HepG2 (cell line): Measurements from ENCODE around the gene CCDC57. TPM values are rescaled to one million over a fixed set of nuclear protein-coding genes. Genes with fewer than 3 reads are reported as not detected.
A peak's percentile ranks its signal among the peaks of the same experiment; 100 is the strongest.

Source experiments
- ARID5B ChIP-seq: IDR thresholded peaks from 2 replicates; pipeline ENCODE4 v1.4.0; 2020; ENCODE audit warnings: mild to moderate bottlenecking, missing genetic modification reagents
- ATF6 ChIP-seq: sonication (generic); formaldehyde crosslinking; conservative IDR thresholded peaks from 2 replicates; pipeline ENCODE4 v1.4.0; 2020; ENCODE audit warnings: missing genetic modification reagents
- DNMT1 ChIP-seq: sonication (generic); formaldehyde crosslinking; IDR thresholded peaks from 2 replicates; pipeline ENCODE4 v1.5.1; 2020; ENCODE audit warnings: mild to moderate bottlenecking, missing genetic modification reagents
- HIVEP1 ChIP-seq: sonication (generic); formaldehyde crosslinking; IDR thresholded peaks from 2 replicates; pipeline ENCODE4 v1.4.0; 2020; ENCODE audit warnings: mild to moderate bottlenecking, missing genetic modification reagents
- HMG20B ChIP-seq: conservative IDR thresholded peaks from 2 replicates; pipeline ENCODE4 v1.6.1; 2016; ENCODE audit warnings: missing genetic modification reagents, missing compliant biosample characterization
- HMGA1 ChIP-seq: sonication (generic); formaldehyde crosslinking; conservative IDR thresholded peaks from 2 replicates; pipeline ENCODE4 v1.4.0; 2020; ENCODE audit warnings: missing genetic modification reagents
- IKZF4 ChIP-seq: sonication (generic); formaldehyde crosslinking; IDR thresholded peaks from 2 replicates; pipeline ENCODE4 v1.5.1; 2020; ENCODE audit warnings: borderline replicate concordance, mild to moderate bottlenecking, low read depth, missing genetic modification reagents; ENCODE audit errors: not compliant biosample characterization
- IKZF5 ChIP-seq: IDR thresholded peaks from 2 replicates; pipeline ENCODE4 v1.6.1; 2018; ENCODE audit warnings: missing genetic modification reagents, mild to moderate bottlenecking, missing compliant biosample characterization
- JUND ChIP-seq: sonication (generic); formaldehyde crosslinking; IDR thresholded peaks from 2 replicates; pipeline ENCODE4 v1.8.0; 2022; ENCODE audit warnings: mild to moderate bottlenecking, missing genetic modification reagents
- MIXL1 ChIP-seq: IDR thresholded peaks from 2 replicates; pipeline ENCODE4 v1.6.1; 2016
- PHF20 ChIP-seq: sonication (generic); formaldehyde crosslinking; IDR thresholded peaks from 2 replicates; pipeline ENCODE4 v1.5.0; 2020; ENCODE audit warnings: mild to moderate bottlenecking, missing genetic modification reagents
- THYN1 ChIP-seq: sonication (generic); formaldehyde crosslinking; IDR thresholded peaks from 2 replicates; pipeline ENCODE4 v1.8.1; 2023; ENCODE audit warnings: low read depth, mild to moderate bottlenecking, moderate library complexity, missing genetic modification reagents, borderline replicate concordance
- YEATS4 ChIP-seq: sonication (generic); formaldehyde crosslinking; IDR thresholded peaks from 2 replicates; pipeline ENCODE4 v1.4.0; 2020; ENCODE audit warnings: missing genetic modification reagents, borderline replicate concordance
- ZNF503 ChIP-seq: sonication (generic); formaldehyde crosslinking; IDR thresholded peaks from 2 replicates; pipeline ENCODE4 v1.4.0; 2020; ENCODE audit warnings: missing genetic modification reagents
- ZNF570 ChIP-seq: sonication (generic); formaldehyde crosslinking; IDR thresholded peaks from 2 replicates; pipeline ENCODE4 v1.4.0; 2020; ENCODE audit warnings: mild to moderate bottlenecking, missing genetic modification reagents, borderline replicate concordance
- ZSCAN5A ChIP-seq: sonication (generic); formaldehyde crosslinking; IDR thresholded peaks from 2 replicates; pipeline ENCODE4 v1.8.0; 2022; ENCODE audit warnings: mild to moderate bottlenecking, missing genetic modification reagents, borderline replicate concordance
- ZZZ3 ChIP-seq: sonication (generic); formaldehyde crosslinking; IDR thresholded peaks from 2 replicates; pipeline ENCODE4 v1.4.0; 2020; ENCODE audit warnings: missing genetic modification reagents, mild to moderate bottlenecking, borderline replicate concordance
- polyA plus RNA-seq, 8 experiments: library from polyadenylated mRNA; depleted of rRNA in 3 of 8; stranded (reverse) in 7 of 8; unstranded in 1 of 8; fragments of >200 nt; fragmentation: Illumina TruSeq in 4 of 8; extraction: Trizol in 4 of 8; gene quantifications; 2 replicates each; pipeline versions ENCODE4 v1.2.1 to v1.2.3, GENCODE V29; 2011 to 2016; ENCODE audit warnings: low read depth in 4 of 8, missing spikeins in 1 of 8, mixed read lengths in 1 of 8; ENCODE audit not compliant: insufficient read depth in 1 of 8
- total RNA-seq, 5 experiments: library from RNA; depleted of rRNA; stranded (reverse); fragments of >200 nt; fragmentation: Illumina TruSeq; extraction: Trizol; gene quantifications; 2 replicates each; pipeline ENCODE4 v1.2.3, GENCODE V29; 2016; ENCODE audit warnings: low read depth in 1 of 5

The CCDC57 gene
- total and polyA plus RNA-seq, 2 of the 13 experiments (the other 11 are each of a cell fraction or from before 2014, with no cell fraction given): 59.3 to 59.9 TPM

- TF ChIP-seq ZNF503 (CRISPR knock-in tag): peak; percentile 70; the same call in 1 of the 2 replicates
- TF ChIP-seq HMGA1 (CRISPR knock-in tag): no peak
- TF ChIP-seq IKZF4 (CRISPR knock-in tag): peak; percentile 93
- peak; percentile 86 for TF ChIP-seq MIXL1 (CRISPR knock-in tag)
- peak; percentile 97 for TF ChIP-seq PHF20
- TF ChIP-seq ZZZ3 (CRISPR knock-in tag): peak; percentile 97
- TF ChIP-seq IKZF5 (CRISPR knock-in tag): peak; percentile 95; the same call in 1 of the 2 replicates
- TF ChIP-seq ZSCAN5A (CRISPR knock-in tag): 0 out of 2 replicates have a peak, but pooled peaks have one; percentile 19
- TF ChIP-seq THYN1: no peak
- TF ChIP-seq ZNF570 (CRISPR knock-in tag): no peak
- TF ChIP-seq ATF6 (CRISPR knock-in tag): peak; percentile 84; the same call in 1 of the 2 replicates
- peak; percentile 69 for TF ChIP-seq ARID5B
- peak; percentile 99 for TF ChIP-seq YEATS4
- TF ChIP-seq HIVEP1 (CRISPR knock-in tag): 0 out of 2 replicates have a peak, but pooled peaks have one; percentile 59
- 0 out of 2 replicates have a peak, but pooled peaks have one; percentile 61 for TF ChIP-seq HMG20B (CRISPR knock-in tag)
- peak; percentile 97 for TF ChIP-seq DNMT1
- peak; percentile 85 for TF ChIP-seq JUND (CRISPR knock-in tag)
These were observed 146.9 kb downstream of the CCDC57 start, which contains the start of gene DUS1L (continued) for GRCh38 chr17:82065638-82066303.
